Activated CD4-positive, alpha-beta memory T cell treated with anti-CD3 and anti-CD28 coated beads, Interleukin-2, amount 10 ng/mL, durations not matched to agents 7 days and 5 days (primary cell): ENCODE results near the gene NOS2. TPM values are rescaled to one million over a fixed set of nuclear protein-coding genes. Genes with fewer than 3 reads are reported as not detected.
"Not testable (repeated sequence)": the region's sequence is repeated elsewhere in the genome, so short reads cannot be mapped to it uniquely, and the experiment has no call there.

Experiments used
- CTCF ChIA-PET: fragments of 350-600 bp; sonication (Branson Sonifier 250); formaldehyde crosslinking; loops from one replicate; lab custom pipeline; 2021; ENCODE audit warnings: antibody characterized with exemption, inconsistent platforms; lab: Charles Lee
- POLR2A ChIA-PET: fragments of 350-600 bp; sonication (Branson Sonifier 250); formaldehyde crosslinking; loops from one replicate; lab custom pipeline; 2021; ENCODE audit warnings: antibody characterized with exemption; lab: Charles Lee
- DNase-seq: peaks from one replicate; pipeline ENCODE4 v3.0.0-alpha.2; 2020
- H3K27ac Mint-ChIP-seq: one replicate; pipeline ENCODE4 v1.8.0; 2021; ENCODE audit warnings: mild to moderate bottlenecking, mixed read lengths
- H3K27me3 Mint-ChIP-seq: one replicate; pipeline ENCODE4 v1.8.0; 2021; ENCODE audit warnings: mixed read lengths
- H3K36me3 Mint-ChIP-seq: one replicate; pipeline ENCODE4 v1.8.0; 2021; ENCODE audit warnings: low read depth, mixed read lengths
- H3K4me1 Mint-ChIP-seq: one replicate; pipeline ENCODE4 v1.8.0; 2021; ENCODE audit warnings: mixed read lengths
- H3K4me3 Mint-ChIP-seq: one replicate; pipeline ENCODE4 v1.8.0; 2021; ENCODE audit warnings: mild to moderate bottlenecking, mixed read lengths
- H3K9me3 Mint-ChIP-seq: one replicate; pipeline ENCODE4 v1.8.0; 2021; ENCODE audit warnings: mixed read lengths
- total RNA-seq, 2 experiments: library from RNA; stranded (reverse); gene quantifications; one replicate each; pipeline ENCODE4 v1.2.3, GENCODE V29; 2021

NOS2 gene
- total RNA-seq, 2 experiments from 2014 or later = not detected

DNA sequence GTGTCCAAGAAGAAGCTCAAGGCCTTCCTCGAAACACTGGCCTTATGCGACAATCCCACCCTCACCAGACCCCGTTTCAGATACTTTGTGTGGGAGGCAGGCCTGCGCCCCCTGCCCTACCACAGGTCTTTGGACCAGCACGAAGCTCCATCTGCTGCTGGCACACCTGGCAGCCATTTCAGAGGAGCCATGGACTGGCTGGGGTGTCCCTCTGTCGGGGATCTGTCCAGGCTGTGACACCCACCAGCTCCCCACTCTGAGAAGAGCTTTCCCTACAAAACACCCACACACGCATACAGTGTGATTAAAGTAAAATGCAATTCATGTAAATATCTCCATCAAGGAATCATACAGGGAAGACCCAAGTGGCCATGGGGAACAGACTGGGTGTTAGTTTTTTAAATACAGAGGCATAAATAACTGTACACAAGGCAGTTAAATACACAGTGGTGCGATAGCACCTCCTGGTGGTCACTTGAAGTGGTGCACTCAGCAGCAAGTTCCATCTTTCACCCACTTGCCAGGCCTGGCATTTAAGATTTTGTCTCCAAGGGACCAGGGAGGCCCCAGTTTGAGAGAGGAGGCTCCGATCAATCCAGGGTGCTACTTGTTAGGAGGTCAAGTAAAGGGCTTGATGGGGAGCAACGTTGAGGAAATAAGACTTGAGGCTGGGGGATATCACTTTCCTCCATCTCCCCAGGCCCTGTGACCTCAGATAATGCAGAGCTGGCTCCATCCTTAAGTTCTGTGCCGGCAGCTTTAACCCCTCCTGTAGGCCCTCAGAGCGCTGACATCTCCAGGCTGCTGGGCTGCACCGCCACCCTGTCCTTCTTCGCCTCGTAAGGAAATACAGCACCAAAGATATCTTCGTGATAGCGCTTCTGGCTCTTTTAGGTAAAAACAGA, 43.6 kb downstream of the NOS2 start:
- POLR2A ChIA-PET = no interaction called here
- CTCF ChIA-PET = interaction anchor here (0.6 to 2.6 kb wide), 13 partner anchors 11 to 147 kb away, joined by 3 to 22 read pairs (median 4); no protein-coding TSS in a partner anchor

DNA sequence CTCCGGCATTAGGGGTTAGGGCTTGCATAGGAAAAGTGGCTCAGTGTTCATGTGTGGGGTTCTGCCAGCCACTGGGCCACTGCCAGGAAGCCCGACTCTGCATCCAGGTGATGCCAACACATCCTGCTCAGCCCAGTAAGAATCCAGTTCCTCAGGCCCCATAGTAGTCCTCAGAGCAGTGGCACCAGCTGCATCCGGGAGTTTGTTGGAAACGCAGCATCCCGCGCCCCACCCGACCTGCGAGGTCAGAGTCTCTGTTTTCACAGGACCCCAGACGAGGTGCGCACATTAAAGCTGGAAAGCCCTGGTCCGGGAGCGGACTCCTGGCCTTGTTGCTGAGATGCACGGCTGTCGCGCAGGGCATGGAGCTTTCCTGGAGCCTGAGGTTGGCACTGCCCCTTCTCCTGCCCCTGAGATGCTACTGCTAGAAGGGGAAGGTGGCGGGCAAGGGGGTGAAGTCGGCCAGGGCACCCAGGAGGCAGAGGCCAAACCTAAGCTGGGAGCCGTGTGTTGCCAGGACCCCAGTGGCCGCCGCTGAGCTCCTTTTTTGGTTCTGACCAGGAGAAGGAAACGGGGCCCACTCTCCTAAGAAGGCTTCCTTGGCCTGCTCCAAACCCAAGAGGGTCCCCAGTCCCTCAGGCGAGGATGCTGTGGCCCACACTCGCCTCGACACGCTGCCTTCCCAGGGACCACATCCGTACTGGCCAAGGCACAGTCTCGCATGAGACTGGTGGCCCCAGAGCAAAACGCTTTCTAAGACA, 44.4 kb downstream of the NOS2 start:
- H3K4me1 Mint-ChIP-seq = no peaks in the 10 kb centered on the region
- DNase-seq = no peak
- no peaks in the 10 kb centered on the region for H3K36me3 Mint-ChIP-seq
- no peaks in the 10 kb centered on the region for H3K27me3 Mint-ChIP-seq
- ChIA-PET POLR2A (no interaction called here), CTCF (interaction anchor here (0.6 to 2.6 kb wide), 10 partner anchors 30 to 146 kb away, joined by 3 to 22 read pairs (median 4); no protein-coding TSS in a partner anchor)
- H3K9me3 Mint-ChIP-seq = no peaks in the 10 kb centered on the region
- H3K4me3 Mint-ChIP-seq = no peak overlapping the region
- H3K27ac Mint-ChIP-seq = no peak overlapping the region

More for the DNA sequence above, 43.6 kb downstream of the NOS2 start:
- H3K4me3 Mint-ChIP-seq = no peak overlapping the region
- no peaks in the 10 kb centered on the region for H3K36me3 Mint-ChIP-seq
- H3K9me3 Mint-ChIP-seq = no peaks in the 10 kb centered on the region
- DNase-seq = peak; percentile 66
- H3K27ac Mint-ChIP-seq = no peak overlapping the region
- H3K27me3 Mint-ChIP-seq = no peaks in the 10 kb centered on the region
- H3K4me1 Mint-ChIP-seq = no peaks in the 10 kb centered on the region

DNA sequence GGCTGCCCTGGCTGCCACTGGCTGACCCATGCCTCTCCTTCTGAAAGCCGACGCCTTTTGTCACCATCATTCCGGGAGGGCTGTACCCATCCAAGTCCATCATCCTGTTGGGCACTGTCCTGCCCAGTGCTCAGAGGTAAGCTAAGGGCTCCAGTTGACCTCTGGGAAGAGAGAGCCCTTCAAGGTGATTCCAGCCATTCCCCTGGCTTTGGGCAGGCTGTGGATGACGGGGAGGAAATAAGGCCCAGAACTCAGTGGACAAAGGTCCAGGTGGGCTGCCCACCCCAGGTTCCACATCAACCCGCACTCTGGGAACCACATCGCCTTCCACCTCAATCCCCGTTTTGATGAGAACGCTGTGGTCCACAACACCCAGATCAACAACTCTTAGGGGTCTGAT, 45.8 kb downstream of the NOS2 start:
- Mint-ChIP-seq H3K27ac (no peak overlapping the region), H3K4me3 (no peak overlapping the region), H3K9me3 (no peaks in the 10 kb centered on the region), H3K27me3 (no peaks in the 10 kb centered on the region), H3K4me1 (no peaks in the 10 kb centered on the region), H3K36me3 (no peaks in the 10 kb centered on the region)
- ChIA-PET CTCF (interaction anchor here (0.6 to 1.0 kb wide), 3 partner anchors 16 to 125 kb away, joined by 3 read pairs; no protein-coding TSS in a partner anchor), POLR2A (no interaction called here)
- DNase-seq = no peak

DNA sequence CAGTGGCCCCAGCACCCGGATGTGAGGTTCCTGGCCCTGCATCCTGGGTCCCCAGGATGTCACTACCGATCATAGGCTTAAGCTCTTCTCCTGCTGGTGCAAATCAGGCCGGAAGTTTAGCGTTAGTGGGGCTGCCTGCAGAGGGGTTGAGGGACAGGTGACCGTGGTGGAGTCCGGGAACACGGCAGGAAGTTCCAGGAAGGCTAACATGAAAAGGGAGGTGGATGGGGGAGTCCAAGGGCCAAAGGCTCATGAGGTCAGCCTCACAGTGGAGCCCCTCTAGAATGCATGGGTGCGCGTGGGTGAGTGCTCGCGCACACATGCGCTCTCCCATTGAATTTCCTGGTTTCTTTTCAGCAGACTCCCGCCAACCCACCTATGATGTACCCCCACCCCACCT, 46.6 kb downstream of the NOS2 start:
- H3K4me1 Mint-ChIP-seq, POLR2A ChIA-PET, DNase-seq, H3K9me3 Mint-ChIP-seq, H3K27ac Mint-ChIP-seq, H3K4me3 Mint-ChIP-seq, H3K36me3 Mint-ChIP-seq, H3K27me3 Mint-ChIP-seq: not testable (repeated sequence)
- CTCF ChIA-PET = interaction anchor here (1.0 kb wide), 2 partner anchors 99 to 126 kb away, joined by 3 read pairs; no protein-coding TSS in a partner anchor

DNA sequence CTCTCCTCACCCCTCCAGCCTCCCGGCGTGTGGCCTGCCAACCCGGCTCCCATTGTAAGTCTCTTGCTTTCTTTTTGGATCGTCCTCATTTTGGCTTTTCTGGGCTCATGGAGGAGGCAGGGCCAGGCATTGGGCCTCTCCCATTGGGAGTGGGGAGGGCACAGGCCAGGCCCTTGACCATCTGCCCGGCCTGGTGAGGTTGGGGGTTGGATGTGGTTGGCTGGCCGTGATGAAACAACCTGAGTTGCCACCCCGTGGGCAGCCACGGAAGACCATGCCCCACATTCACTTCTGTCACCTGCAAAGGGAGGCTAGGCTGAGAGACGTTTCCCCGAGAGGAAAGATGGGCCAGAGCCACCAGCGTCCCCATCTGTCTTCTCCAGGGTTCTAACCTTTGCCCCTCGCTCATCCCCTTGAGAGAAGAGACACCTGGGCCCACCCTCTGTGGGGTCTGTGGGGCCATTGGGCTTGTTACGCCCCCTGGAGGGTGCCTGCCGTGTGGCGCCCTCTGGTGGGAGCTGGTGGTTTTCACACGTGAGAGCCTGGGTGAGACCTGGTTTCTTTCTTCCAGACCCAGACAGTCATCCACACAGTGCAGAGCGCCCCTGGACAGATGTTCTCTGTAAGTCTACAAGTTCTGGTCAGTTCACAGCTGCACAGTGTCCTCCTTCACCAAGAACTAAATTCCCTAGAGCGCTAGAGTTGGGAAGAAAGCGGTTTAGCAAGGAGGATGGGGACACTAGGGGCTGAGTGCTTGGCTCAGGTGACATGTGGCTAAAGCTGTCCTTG, 47.3 kb downstream of the NOS2 start:
- H3K36me3 Mint-ChIP-seq, H3K9me3 Mint-ChIP-seq, DNase-seq, H3K4me3 Mint-ChIP-seq, POLR2A ChIA-PET, H3K27me3 Mint-ChIP-seq, CTCF ChIA-PET, H3K4me1 Mint-ChIP-seq, H3K27ac Mint-ChIP-seq: not testable (repeated sequence)

DNA sequence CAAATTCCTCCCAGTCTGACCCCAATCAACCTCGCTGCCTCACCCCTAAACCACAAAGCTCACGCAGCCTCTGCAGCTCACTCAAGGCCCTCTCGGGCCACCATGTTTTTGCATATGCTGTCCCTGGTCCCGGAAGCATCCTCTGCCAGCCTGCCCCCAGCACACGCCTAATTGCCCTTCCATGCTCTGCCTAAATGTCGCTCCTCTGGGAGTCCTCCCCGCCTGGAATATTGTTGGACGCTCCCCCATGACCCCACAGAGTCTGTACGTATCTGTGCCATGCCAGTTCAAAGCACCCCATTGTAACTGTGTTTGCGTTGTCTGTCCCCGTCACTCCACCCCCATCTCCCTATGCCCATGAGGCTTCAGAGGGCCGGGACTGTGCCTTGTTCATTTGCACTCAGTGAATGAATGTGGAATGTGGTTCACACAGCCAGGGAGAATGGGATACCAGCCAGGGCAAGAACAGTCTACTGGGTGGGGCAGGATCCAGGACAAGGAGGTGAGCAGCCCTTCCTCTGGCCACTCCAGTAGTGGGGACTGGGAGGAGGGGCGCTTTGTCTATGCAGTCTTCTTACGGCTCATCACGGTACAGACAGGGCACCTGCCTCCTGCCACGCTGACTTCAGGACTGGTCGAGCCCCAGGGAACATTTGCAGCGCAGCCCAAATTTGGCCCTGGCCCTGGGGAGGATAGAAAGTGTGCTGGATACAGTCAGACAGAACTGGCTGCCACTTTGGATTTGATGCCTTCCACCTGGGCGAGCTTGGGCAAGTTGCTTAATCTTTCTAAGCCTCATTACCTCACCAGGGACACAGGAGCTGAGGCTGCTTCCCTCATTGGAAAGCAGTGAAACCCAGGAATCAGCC, 48.5 kb downstream of the NOS2 start:
- peak; percentile 6 for DNase-seq
- Mint-ChIP-seq H3K27me3 (no peaks in the 10 kb centered on the region), H3K9me3 (no peaks in the 10 kb centered on the region), H3K27ac (no peak overlapping the region), H3K4me1 (no peaks in the 10 kb centered on the region), H3K4me3 (no peak overlapping the region), H3K36me3 (no peaks in the 10 kb centered on the region)
- CTCF ChIA-PET = no interaction called here
- POLR2A ChIA-PET = no interaction called here

DNA sequence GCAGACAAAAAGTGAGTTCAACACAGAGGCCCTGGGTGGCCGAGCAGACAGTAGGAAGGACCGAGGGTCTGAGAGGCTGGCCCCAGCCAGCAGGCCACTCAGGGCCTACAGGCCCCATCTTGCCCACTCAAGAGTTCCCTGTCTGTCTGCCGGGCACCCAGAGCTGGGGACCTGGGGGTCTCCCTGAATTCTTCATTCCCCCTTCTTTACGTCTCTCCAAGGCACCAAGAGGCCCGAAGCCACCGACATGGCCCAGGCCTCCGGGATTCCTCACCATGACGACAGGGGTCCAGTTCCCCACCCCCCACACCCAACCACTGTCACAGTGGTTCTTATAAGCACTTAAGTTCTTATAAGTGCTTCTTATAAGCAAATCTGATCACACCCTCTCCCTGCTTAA, 49.2 kb downstream of the NOS2 start:
- no peaks in the 10 kb centered on the region for H3K4me1 Mint-ChIP-seq
- H3K4me3 Mint-ChIP-seq = no peak overlapping the region
- no peaks in the 10 kb centered on the region for H3K27me3 Mint-ChIP-seq
- no peaks in the 10 kb centered on the region for H3K36me3 Mint-ChIP-seq
- no peaks in the 10 kb centered on the region for H3K9me3 Mint-ChIP-seq
- H3K27ac Mint-ChIP-seq = no peak overlapping the region
- CTCF ChIA-PET = no interaction called here
- POLR2A ChIA-PET = no interaction called here
- DNase-seq = peak; percentile 0

DNA sequence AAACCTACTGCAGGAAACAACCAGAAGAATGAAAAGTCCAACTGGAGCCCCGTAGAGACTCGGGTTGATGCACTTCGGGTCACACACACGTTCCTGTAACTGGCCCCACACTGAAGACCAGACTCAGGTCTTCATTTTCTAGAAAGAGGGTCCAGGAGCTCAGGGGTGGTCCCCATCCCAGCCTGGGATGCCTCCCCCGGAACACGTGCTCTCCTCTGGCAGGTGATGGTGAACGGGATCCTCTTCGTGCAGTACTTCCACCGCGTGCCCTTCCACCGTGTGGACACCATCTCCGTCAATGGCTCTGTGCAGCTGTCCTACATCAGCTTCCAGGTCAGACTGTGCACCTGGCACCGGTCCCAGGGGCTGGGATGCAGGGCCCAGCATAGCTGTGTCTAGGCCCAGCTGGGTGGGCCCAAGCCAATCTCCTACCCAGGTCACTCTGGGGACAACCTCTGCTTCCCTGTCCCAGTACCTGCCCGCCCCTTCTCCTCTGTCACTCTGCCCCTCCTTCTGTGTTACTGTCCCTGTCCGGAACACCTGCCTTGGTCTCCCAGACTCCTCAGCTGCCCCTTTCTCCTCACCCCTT, 50.7 kb downstream of the NOS2 start:
- H3K4me1 Mint-ChIP-seq, H3K9me3 Mint-ChIP-seq, H3K27ac Mint-ChIP-seq, POLR2A ChIA-PET, H3K36me3 Mint-ChIP-seq, H3K4me3 Mint-ChIP-seq, H3K27me3 Mint-ChIP-seq: not testable (repeated sequence)
- peak; percentile 4 for DNase-seq
- CTCF ChIA-PET = interaction anchor here (1.5 kb wide), 1 partner anchor 56 kb away, joined by 3 read pairs; no protein-coding TSS in a partner anchor

DNA sequence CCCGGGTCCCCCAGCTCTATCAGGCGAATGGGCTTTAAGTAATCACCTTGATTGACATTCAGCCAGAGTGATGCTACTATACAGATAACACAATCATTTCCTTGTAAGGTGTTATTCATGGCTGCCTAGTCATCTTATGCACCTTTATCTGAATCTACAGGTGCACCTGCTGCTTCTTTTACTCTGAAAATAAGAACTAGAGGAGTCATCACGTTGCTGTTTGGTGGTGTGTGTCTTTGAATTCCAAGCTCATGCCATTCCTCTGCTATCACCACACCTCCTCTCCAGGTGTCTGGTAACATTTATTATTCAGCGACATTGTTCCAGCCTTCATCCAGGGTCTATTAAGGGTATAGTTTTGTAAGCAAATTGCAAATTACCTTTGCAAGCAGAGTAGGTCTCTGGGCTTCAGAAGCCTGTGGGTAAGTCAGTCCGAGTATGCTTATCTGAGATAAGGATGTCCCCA, 51.9 kb downstream of the NOS2 start:
- POLR2A ChIA-PET = no interaction called here
- Mint-ChIP-seq H3K36me3 (no peaks in the 10 kb centered on the region), H3K9me3 (no peaks in the 10 kb centered on the region), H3K27ac (no peak overlapping the region), H3K27me3 (peaks cover under 1% of the 10 kb centered on the region), H3K4me1 (no peaks in the 10 kb centered on the region), H3K4me3 (no peak overlapping the region)
- DNase-seq = no peak
- CTCF ChIA-PET = interaction anchor here (1.5 kb wide), 1 partner anchor 57 kb away, joined by 3 read pairs; no protein-coding TSS in a partner anchor

DNA sequence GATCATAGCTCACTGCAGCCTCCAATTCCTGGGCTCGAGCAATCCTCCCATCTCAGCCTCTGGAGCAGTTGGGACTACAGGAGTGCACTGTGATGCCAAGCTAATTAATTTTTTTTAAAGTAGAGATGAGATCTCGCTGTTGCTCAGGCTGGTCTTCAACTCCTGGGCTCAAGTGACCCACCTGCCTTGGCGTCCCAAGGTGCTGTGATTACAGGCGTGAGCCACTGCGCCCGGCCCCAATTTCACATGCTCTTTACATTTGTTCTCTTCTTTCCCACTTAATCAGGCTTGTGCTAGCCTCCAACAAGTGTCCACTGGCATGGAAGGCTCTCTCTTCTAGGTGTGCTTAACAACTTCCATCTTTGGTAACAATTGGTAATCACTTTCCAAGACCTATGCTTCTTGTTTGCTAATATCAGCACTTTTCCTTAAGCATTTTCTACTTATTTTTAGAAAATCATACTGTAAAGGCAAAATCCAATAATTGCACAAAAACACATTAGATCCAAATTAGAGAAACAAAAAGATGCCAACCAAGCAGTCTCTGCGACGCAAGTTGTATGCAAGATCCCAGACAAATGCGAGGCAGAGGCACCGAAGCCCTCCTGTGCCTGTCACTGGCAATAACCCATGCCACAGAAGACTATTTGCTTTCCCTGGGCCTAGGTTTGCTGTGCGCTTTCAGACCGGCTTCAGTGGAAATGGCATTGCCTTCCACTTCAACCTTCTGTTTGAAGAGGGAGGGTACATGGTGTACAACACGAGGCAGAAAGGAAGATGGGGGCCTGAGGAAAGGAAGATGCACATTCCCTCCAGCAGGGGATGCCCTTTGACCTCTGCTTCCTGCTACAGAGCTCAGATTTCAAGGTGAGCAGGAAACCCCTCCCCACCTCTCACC, 52.6 kb downstream of the NOS2 start:
- ChIA-PET CTCF (no interaction called here), POLR2A (no interaction called here)
- Mint-ChIP-seq H3K27ac (no peak overlapping the region), H3K4me3 (no peak overlapping the region), H3K9me3 (no peaks in the 10 kb centered on the region), H3K36me3 (no peaks in the 10 kb centered on the region), H3K4me1 (no peaks in the 10 kb centered on the region), H3K27me3 (peaks cover 1% of the 10 kb centered on the region)
- DNase-seq = peak; percentile 14

DNA sequence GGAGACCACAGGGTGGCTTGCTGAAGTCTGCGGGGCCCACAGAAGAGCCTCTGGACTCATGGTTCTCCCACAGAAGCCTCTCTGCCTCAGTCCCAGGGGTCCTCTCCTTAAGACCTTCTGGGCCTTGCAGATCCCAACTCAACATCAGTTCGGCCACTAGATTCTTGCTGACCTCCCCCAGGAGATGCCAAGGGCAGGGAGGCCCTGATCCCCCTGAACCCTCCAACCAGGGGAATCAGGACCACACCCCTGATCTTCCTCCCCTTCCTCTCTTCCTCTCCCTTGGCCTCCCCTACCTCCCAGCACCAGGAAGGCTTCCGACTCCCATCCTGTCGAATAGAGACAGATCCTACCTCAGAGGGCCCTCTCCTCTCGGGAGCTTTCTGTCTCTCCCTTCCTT, 53.4 kb downstream of the NOS2 start:
- Mint-ChIP-seq H3K27ac (no peak overlapping the region), H3K9me3 (no peaks in the 10 kb centered on the region), H3K4me3 (no peak overlapping the region), H3K27me3 (peaks cover 1% of the 10 kb centered on the region), H3K4me1 (no peaks in the 10 kb centered on the region), H3K36me3 (no peaks in the 10 kb centered on the region)
- DNase-seq = no peak
- ChIA-PET CTCF (no interaction called here), POLR2A (no interaction called here)
